ENCODE data around the gene TEX52. TPM values are rescaled to one million over a fixed set of nuclear protein-coding genes. Genes with fewer than 3 reads are reported as not detected.

The TEX52 gene
- total RNA-seq, 6 donors from 2014 or later = not detected

- H3K27me3 ChIP-seq = no peaks in the 10 kb centered on the region
- H3K4me1 ChIP-seq = no peaks in the 10 kb centered on the region
- peaks cover 0 to 22% (median 2%) of the 10 kb centered on the region in 4 donors for H3K36me3 ChIP-seq
- WGBS, 2 donors = 76 to 84% methylated on average over 9 of the region's 9 CpGs
- no peaks in the 10 kb centered on the region for H3K9me3 ChIP-seq
- TF ChIP-seq EP300 (IDR thresholded peaks at IDR 0.05) = no peak
- no peak for TF ChIP-seq POLR2AphosphoS5 (IDR thresholded peaks at IDR 0.05)
- no peak for TF ChIP-seq CTCF (IDR thresholded peaks at IDR 0.05)
- no peak for TF ChIP-seq POLR2A (IDR thresholded peaks at IDR 0.05)
- no peak overlapping the region for H3K4me3 ChIP-seq
- DNase-seq = no peak
- ATAC-seq (ENCODE audit: low FRiP score in 2 of 2) = no peak
- no peak overlapping the region for H3K27ac ChIP-seq
Observed at GRCh38 chr12:2844786-2845185, 12.1 kb downstream of the TEX52 start.

- Histone ChIP-seq H3K27me3 (no peaks in the 10 kb centered on the region), H3K9me3 (no peaks in the 10 kb centered on the region), H3K27ac (no peak overlapping the region), H3K4me1 (no peaks in the 10 kb centered on the region), H3K36me3 (peaks cover 0 to 22% (median 2%) of the 10 kb centered on the region in 4 donors), H3K4me3 (no peak overlapping the region)
- TF ChIP-seq EP300 (IDR thresholded peaks at IDR 0.05) (no peak), POLR2A (IDR thresholded peaks at IDR 0.05) (no peak), CTCF (IDR thresholded peaks at IDR 0.05) (no peak)
- DNase-seq (no peak), ATAC-seq (ENCODE audit: low FRiP score in 2 of 2) (no peak)
- 79 to 86% methylated on average over 5 of the region's 5 CpGs for WGBS, 2 donors
Observed at GRCh38 chr12:2842948-2843347, 13.9 kb downstream of the TEX52 start.

GRCh38 chr12:2841056-2841650, 15.7 kb downstream of the TEX52 start:
- WGBS, 2 donors = 66 to 73% methylated on average over 9 of the region's 9 CpGs
- H3K27ac ChIP-seq = no peak overlapping the region
- H3K4me3 ChIP-seq = no peak overlapping the region
- TF ChIP-seq POLR2AphosphoS5 (IDR thresholded peaks at IDR 0.05) = no peak
- peaks cover 0 to 22% (median 2%) of the 10 kb centered on the region in 4 donors for H3K36me3 ChIP-seq
- H3K4me1 ChIP-seq = no peaks in the 10 kb centered on the region
- ATAC-seq (ENCODE audit: low FRiP score in 2 of 2) (no peak), DNase-seq (no peak)
- H3K27me3 ChIP-seq = no peaks in the 10 kb centered on the region
- H3K9me3 ChIP-seq = no peaks in the 10 kb centered on the region

- TF ChIP-seq POLR2A (IDR thresholded peaks at IDR 0.05) (no peak), CTCF (IDR thresholded peaks at IDR 0.05) (no peak), POLR2AphosphoS5 (IDR thresholded peaks at IDR 0.05) (no peak), EP300 (IDR thresholded peaks at IDR 0.05) (no peak)
- H3K27me3 ChIP-seq = no peaks in the 10 kb centered on the region
- no peak overlapping the region for H3K27ac ChIP-seq
- no peak for ATAC-seq (ENCODE audit: low FRiP score in 2 of 2)
- H3K4me3 ChIP-seq = no peak overlapping the region
- H3K36me3 ChIP-seq = peaks cover 0 to 7% (median 0%) of the 10 kb centered on the region in 4 donors
- H3K4me1 ChIP-seq = peaks cover 0 to 12% (median 8%) of the 10 kb centered on the region in 4 donors
- no peaks in the 10 kb centered on the region for H3K9me3 ChIP-seq
- 75 to 80% methylated on average over 8 of the region's 8 CpGs for WGBS, 2 donors
- no peak for DNase-seq
Observed at GRCh38 chr12:2836574-2836973, 20.3 kb downstream of the TEX52 start.

GRCh38 chr12:2835691-2836403, 21.0 kb downstream of the TEX52 start:
- TF ChIP-seq EP300 (IDR thresholded peaks at IDR 0.05) (no peak), POLR2A (IDR thresholded peaks at IDR 0.05) (no peak), CTCF (IDR thresholded peaks at IDR 0.05) (no peak), POLR2AphosphoS5 (IDR thresholded peaks at IDR 0.05) (no peak)
- DNase-seq = no peak
- ATAC-seq (ENCODE audit: low FRiP score in 2 of 2) = no peak
- 73 to 75% methylated on average over 4 of the region's 4 CpGs for WGBS, 2 donors
- H3K9me3 ChIP-seq = no peaks in the 10 kb centered on the region
- no peak overlapping the region for H3K4me3 ChIP-seq
- peaks cover 0 to 12% (median 8%) of the 10 kb centered on the region in 4 donors for H3K4me1 ChIP-seq
- peaks cover 0 to 9% (median 2%) of the 10 kb centered on the region in 4 donors for H3K36me3 ChIP-seq
- H3K27ac ChIP-seq = no peak overlapping the region
- H3K27me3 ChIP-seq = no peaks in the 10 kb centered on the region
